Stimulated activated CD8-positive, alpha-beta memory T cell treated with anti-CD3 and anti-CD28 coated beads, Interleukin-7, amount 100 ng/mL, for 48 hours (primary cell): ENCODE data around the gene PDE3B.
"Not testable (repeated sequence)": the region's sequence is repeated elsewhere in the genome, so short reads cannot be mapped to it uniquely, and the experiment has no call there.

ENCODE experiments used
- DNase-seq, 2 donors: peaks; one replicate each; pipeline ENCODE4 v3.0.0-alpha.2; 2020; ENCODE audit warnings: low read depth in 1 of 2; ENCODE audit errors: extremely low read depth in 1 of 2

Gene PDE3B

DNA sequence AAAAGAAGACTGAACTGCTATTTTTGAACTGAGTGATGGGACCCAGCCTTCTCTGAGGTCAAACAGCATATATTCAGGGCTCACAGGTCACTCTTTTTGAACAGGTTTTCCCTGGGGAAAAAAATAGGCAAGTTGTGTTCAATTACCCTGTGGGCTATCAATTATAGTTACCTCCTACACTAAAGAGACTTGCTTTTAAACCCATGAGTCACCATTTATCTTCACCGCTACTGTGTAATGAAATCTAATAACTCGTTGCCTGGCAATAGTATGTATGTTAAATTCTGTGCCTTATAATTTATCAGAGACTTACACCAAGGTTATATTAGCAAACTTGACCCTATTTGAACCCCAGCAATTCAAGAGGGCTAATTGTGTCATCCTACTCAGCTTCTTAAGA is 149.9 kb downstream of the PDE3B start:
- no peak for DNase-seq

DNA sequence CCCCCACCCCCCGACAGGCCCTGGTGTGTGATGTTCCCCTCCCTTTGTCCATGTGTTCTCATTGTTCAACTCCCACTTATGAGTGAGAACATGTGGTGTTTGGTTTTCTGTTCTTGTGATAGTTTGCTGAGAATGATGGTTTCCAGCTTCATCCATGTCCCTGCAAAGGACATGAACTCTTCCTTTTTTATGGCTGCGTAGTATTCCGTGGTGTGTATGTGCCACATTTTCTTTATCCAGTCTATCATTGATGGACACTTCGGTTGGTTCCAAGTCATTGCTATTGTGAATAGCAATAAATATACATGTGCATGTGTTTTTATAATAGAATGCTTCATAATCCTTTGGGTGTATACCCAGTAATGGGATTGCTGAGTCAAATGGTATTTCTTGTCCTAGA is 152.4 kb downstream of the PDE3B start:
- DNase-seq, result not testable (repeated sequence)

DNA sequence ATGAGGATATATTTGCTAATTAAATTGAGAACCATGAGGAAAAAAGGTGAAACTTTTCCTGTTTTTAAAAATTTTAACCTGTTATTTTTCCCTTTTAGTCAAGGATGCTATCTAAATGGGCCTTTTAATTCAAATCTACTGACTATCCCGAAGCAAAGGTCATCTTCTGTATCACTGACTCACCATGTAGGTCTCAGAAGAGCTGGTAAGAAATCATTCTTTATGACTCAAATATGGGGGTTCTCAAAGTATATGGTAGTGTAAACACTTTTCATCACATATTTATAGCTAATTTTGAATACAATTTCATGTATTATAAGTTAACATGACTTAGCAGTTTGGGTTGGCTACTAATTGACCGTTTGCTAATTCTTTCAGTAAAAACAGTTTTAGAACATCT is 160.2 kb downstream of the PDE3B start:
- DNase-seq, result no peak

DNA sequence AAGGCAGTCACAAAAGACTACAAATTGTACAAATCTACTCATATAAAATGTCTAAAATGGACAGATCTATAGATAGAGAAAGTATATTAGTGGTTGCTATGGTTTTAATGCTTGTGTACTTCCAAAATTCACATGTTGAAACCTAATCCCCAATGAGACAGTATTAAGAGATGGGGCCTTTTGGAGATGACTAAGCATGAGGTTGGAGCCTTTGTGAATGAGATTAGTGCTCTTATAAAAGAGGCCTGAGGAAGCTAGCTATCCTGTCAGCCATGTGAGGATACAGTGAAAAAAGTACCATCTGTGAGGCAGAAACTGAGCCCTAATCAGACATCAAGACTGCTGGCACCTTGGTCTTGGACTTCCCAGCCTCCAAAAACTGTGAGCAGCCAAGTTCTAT is 165.9 kb downstream of the PDE3B start:
- DNase-seq, result no peak

GRCh38 chr11:14812757-14813156 is 169.2 kb downstream of the PDE3B start:
- no peak for DNase-seq

DNA sequence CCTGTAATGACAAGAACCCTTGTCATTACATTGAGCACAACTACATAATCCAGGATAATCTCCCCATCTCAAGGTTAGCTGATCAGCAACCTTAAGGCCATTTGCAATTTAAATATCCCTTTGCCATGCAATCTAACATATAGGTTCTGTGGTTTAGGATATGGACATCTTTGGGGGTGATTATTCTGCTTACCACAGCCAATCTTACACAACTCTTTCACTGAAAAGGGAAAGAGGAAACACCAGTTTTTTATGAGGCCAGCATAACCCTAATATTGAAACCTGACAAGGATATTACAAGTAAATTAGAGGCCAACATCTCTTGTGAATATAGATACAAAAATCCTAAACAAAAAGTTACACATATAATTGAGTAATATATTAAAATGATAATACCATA is 169.9 kb downstream of the PDE3B start:
- no peak for DNase-seq

DNA sequence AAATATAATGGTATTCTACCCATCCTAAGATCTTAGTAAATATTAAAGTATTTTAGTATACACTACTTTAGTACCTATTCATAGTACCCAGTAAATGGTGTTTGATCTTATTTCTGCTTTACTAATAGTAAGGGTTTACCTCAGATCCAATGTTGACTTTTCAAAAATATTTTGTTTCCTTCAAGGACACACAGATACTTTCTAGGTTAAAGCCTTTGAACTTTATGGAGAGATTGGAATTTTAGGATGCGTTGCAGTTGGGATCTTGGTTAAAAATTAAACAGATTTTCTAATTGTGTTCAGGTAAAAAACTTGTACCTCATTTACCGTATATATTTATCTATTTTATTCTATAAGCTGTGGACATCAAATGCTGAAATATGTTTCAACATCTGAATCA is 175.2 kb downstream of the PDE3B start:
- DNase-seq, result no peak

DNA sequence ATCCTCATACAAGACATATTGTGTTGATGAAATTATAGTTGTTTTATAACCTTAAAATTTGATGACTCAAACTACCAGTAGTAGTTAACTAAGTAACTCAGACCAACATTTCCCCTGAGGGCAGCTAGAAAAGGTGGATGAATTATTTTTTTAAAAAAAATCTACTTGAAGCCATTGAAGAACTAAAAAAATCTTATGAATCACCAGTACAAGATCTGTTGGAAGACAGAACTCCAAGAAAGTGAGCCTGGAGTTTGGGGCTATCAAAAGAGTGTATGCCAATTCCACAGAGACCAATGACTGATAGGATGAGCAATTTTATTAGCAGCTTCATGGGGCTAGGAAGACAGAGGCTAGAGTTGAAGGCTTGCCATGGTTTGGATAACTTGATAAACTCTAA is 176.0 kb downstream of the PDE3B start:
- no peak for DNase-seq

DNA sequence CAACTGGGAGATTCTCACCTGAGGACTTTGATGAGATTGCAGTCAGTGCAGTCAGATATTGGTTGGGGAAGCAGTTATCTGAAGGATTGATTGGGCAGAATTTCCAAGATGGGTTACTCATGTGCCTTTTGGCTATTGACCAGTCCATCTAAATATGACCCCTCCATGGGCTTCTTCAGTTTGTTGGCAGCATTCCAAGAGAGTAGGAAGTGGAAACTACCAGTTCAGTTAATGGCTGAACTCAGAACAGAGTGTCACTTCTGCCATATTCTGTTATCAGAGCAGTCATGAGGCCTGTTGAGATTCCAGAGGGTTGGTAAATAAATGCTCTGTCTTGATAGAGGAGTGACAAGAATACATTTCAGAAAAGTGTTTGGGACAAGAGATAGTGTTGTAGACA is 177.4 kb downstream of the PDE3B start:
- DNase-seq, result no peak

- DNase-seq, result no peak
Observed at GRCh38 chr11:14826600-14826999, 183.0 kb downstream of the PDE3B start.

DNA sequence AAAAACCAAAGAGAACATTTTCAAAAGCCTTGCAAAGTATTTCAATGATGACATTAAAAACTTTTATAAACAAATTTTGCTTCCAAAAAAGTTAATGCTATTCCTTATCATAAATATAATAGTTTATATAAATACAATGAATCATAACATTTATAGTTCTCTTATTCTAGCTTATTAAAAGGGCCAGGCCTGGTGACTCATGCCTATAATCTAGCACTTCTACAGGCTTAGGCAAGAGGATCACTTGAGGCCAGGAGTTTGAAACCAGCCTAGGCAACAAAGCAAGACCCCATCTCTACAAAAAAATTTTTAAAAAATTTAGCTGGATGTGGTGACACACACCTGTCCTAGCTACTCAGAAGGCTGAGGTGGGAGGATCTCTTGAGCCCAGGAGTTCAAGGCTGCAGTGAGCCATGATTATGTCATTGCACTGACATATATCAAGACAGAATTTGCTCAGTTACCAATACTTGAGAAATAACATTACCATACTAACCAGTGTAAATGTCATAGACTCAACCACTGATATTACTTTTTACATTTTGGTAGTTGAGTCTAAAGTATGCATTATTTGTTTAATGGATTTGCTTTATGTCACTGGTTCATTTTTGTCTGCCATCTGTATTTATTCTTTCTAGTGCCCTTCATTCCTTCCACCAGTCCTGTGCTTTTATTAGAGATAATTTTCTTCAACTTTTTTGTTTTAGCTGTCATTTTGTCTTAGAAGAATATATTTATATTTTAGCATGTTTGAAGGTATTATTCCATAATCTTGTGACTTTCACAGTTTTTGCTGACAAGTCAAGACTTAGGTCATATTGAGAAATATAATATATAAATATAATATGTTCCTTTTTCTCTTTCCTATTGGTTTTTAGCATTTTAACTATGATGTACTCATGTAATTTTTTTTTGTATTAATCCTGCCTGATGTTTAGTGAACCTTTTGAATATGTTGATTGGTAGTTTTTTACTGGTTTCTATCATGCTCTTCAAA is 192.2 kb downstream of the PDE3B start:
- DNase-seq, result no peak

- no peak for DNase-seq
Observed at GRCh38 chr11:14842002-14842401, 198.4 kb downstream of the PDE3B start.

DNA sequence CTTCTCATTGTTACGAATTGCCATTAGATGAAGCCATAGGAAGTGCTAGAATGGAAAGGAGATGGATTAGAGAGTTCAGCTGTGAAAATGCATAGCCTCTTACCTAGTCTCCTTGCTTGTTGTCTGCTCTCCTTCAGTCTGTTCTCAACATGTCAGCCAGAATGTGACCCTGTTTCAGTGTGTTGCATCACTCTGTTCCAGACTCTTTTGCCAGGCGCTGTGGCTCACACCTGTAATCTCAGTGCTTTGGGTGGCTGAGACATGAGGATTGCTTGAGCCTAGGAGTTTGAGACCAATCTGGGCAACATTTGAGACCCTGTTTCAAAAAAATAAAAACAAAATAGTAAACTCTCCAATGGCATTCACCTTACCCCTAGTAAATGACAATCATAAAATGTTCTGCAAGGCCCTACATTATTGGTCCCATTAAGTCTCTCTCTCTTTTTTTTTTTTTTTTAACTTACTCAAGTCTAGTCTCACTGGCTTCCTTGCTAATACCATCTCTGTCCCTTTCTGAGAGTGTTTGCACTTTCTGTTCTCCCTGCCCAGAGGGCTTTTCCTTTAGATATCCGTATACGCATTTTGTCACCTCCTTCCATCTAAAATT is 209.1 kb downstream of the PDE3B start:
- no peak for DNase-seq

- no peak for DNase-seq
Observed at GRCh38 chr11:14854057-14854456, 210.5 kb downstream of the PDE3B start.

- DNase-seq, result no peak
Observed at GRCh38 chr11:14855890-14856289, 212.3 kb downstream of the PDE3B start.

- no peak for DNase-seq
Observed at GRCh38 chr11:14857621-14858020, 214.0 kb downstream of the PDE3B start.

DNA sequence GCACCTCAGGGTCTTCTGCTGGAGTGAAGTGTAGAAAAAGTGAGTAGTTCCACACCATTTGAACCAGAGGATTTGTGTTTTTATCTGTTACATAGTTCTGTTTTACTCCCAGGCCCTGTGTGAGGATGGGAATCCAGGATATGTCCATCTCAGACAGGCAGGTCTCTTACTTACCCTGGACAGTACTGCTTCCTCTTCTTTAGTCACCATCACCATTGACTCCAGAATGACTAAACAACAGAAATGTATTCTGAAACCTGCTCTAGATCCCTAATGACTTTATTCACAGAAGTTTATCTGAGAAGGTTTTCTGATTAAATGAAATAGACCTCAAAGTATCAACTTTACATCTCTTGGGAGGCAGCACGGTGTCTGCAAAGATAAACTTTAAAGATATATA is 214.8 kb downstream of the PDE3B start:
- no peak for DNase-seq

DNA sequence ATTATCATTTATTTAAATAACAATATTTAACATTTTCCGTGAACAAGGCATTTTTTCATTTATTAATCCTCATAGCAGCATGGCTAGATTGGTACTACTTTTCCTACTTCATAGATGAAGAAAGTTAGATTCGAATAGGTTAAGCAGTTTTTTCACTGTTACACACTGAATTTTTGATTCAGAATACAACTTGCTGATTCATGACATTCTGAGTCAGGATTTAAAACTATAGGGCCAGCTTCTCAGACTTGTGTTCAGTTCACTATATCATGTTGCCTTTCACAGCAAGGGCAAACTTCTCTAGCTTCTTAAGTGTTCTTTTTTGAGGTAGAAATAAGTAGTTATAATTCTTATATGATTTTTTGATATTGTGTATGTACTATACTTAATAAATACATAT is 216.9 kb downstream of the PDE3B start:
- DNase-seq, result no peak

DNA sequence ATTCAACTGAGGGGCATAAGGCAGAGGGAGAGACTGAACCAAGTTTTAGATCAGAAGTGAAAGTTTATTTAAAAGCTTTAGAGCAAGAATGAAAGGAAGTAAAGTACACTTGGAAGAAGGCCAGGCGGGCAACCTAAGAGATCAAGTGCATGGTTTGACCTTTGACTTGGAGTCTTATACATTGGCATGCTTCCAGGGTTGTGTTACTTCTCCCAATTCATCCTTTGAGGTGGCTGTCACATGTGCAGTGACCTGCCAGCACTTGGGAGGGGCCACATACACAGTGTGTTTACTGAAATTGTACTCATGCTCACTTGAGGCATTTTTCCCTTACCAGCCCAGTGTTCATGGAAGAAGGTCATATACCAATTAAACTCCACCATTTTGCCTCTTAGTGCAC is 218.1 kb downstream of the PDE3B start:
- no peak for DNase-seq

DNA sequence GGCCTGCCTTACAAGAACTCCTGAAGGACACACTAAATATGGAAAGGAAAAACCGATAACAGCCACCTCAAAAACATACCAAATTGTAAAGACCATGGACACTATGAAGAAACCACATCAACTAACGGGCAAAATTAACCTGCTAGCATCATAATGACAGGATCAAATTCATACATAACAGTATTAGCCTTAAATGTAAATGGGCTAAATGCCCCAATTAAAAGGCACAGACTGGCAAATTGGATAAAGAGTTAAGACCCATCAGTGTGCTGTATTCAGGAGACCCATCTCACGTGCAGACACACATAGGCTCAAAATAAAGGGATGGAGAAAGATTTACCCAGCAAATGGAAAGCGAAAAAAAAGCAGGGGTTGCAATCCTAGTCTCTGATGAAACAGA is 220.2 kb downstream of the PDE3B start:
- DNase-seq, result not testable (repeated sequence)

- no peak for DNase-seq
Observed at GRCh38 chr11:14872032-14872431, 228.4 kb downstream of the PDE3B start.

GRCh38 chr11:14873632-14874031 is 230.0 kb downstream of the PDE3B start:
- DNase-seq, result no peak
